HG02870 (cell line): Measurements from ENCODE around the gene SEPHS2.
A peak's percentile ranks its signal among the peaks of the same experiment; 100 is the strongest.
"Not testable (repeated sequence)": the region's sequence is repeated elsewhere in the genome, so short reads cannot be mapped to it uniquely, and the experiment has no call there.

Source experiments
- ATAC-seq: cut with Tn5 transposase; IDR thresholded peaks from one replicate; pipeline ENCODE4 v1.9.1; 2021; ENCODE audit warnings: mild to moderate bottlenecking, moderate library complexity; ENCODE audit not compliant: unreplicated experiment

SEPHS2 gene

DNA sequence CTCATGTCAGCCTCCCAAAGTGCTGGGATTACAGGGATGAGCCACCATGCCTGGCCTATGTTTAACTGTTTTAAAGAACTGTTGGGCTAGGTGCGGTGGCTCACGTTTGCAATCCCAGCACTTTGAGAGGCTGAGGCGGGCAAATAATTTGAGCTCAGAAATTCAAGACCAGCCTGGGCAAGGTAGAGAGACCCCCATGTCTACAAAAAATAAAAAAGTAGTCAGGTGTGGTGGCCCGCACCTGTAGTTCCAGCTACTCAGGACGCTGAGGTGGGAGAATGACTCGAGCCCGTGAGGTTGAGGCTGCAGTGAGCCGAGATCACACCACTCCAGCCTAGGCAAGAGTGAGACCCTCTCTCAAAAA lies 24.9 kb upstream of the SEPHS2 start:
- peak; percentile 13 for ATAC-seq

DNA sequence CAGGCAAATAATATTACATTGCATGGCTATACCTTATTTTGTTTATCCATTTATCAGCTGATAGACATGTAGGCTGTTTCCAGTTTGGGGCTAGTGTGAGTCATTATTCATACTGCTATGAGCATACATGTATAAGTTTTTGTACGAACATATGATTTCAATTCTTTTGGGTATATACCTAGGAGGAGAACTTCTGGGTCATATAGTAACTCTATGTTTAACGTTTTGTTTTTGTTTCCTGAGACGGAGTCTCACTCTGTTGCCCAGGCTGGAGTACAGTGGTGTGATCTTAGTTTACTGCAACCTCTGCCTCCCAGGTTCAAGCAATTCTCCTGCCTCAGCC lies 24.5 kb upstream of the SEPHS2 start:
- no peak for ATAC-seq

GRCh38 chr16:30464078-30464477 lies 18.4 kb upstream of the SEPHS2 start:
- no peak for ATAC-seq

DNA sequence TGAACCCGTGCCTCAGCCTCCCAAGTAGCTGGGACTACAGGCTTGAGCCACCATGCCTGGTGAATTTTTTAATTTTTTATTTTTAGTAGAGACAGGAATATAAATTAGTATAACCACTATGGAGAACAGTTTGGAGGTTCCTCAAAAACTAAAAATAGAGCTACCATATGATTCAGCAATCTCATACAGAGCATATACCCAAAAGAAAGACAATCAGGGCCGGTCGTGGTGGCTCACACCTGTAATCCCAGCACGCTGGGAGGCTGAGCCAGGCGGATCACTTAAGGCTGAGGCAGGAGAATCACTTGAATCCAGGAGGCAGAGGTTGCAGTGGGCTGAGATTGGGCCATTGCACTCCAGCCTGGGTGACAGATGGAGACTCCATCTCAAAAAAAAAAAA lies 15.8 kb upstream of the SEPHS2 start:
- not testable (repeated sequence) for ATAC-seq

- no peak for ATAC-seq
Measured at GRCh38 chr16:30459456-30459855, 13.8 kb upstream of the SEPHS2 start.

- peak; percentile 73 for ATAC-seq
Measured at GRCh38 chr16:30458561-30459394, 13.1 kb upstream of the SEPHS2 start.

DNA sequence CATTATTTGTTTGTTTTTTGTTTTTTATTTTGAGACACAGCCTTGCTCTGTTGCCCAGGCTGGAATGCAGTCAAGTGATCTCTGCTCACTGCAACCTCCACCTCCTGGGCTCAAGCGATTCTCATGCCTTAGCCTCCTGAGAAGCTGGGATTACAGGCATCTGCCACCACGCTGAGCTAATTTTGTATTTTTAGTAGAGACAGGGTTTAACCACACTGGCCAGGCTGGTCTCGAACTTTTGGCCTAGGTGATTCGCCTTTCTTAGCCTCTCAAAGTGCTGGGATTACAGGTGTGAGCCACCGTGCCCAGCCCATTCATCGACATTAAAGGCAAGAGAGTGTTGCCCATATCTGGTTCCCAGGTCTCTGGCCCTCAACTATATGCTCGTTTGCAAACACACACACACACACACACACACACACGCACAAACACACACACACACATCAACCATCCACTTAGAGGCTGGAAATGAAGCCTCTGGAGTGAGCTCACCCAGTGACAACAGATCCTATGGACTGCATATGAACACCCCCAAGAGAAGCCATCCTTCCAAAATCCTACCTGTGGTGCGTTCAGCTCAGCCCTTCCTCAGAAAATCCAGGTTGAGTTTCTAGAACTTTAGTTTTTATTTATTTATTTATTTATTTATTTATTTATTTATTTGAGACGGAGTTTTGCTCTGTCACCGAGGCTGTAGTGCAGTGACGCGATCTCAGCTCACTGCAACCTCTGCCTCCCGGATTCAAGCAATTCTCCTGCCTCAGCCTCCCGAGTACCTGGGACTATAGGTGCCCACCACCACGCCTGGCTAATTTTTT lies 12.3 kb upstream of the SEPHS2 start:
- ATAC-seq = no peak

DNA sequence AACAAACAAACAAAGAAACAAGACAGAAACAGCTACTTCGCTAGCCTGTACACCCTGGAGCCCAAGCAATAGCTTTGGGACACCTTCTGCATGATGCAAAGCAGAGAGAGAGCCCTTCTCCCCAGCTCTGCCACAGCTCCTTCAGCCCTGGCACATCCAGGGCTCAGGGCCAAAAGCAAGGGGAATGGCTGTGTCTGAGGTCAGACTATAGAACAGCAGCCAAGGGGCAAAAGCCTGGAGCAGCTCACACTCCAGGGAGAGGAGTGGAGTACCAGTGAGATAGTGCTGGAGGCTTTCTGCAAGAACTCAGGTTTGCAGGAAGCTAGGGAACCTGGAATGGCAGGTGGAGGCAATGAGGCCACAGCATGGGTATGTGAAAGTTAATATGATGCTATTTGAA lies 11.6 kb upstream of the SEPHS2 start:
- no peak for ATAC-seq

DNA sequence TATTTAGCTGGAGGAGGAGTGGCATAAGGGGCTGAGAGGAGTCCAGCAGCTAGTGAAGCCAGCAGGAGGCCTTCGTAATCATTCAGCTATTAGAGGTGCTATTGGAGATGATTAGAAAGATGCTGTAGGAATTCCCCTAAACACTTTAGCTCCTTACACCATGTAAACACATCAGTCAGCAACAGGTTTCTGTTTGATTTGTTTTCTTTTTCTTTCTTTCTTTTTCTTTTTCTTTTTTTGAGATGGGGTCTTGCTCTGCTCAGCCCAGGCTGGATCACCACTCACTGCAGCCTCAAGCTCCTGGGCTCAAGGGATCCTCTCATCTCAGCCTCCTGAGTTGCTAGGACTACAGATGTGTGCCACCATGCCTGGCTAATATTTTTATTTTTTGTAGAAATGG lies 10.6 kb upstream of the SEPHS2 start:
- ATAC-seq = no peak

DNA sequence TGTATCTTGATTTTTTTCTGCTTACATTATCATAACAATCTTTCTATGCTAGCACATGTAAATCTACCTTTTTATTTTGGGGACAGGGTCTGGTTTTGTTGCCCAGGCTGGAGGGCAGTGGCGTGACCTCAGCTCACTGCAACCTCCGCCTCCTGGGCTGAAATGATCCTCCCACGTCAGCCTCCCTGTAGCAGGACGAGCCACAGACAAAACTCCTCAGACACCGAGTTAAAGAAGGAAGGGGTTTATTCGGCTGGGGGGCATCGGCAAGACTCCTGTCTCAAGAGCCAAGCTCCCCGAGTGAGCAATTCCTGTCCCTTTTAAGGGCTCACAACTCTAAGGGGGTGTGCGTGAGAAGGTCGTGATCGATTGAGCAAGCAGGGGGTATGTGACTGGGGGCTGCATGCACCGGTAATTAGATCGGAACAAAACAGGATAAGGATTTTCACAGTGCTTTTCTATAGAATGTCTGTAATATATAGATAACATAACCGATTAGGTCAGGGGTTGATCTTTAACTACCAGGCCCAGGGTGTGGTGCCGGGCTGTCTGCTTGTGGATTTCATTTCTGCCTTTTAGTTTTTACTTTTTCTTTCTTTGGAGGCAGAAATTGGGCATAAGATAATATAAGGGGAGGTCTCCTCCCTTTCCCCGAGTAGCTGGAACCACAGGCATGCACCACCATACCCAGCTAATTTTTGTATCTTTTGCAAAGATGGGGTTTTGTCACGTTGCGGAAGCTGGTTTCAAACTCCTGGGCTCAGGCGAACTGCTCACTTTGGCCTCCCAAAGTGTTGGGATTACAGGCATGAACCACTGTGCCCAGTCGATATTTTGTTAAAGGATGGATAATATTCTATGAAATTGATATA lies 7.3 kb upstream of the SEPHS2 start:
- not testable (repeated sequence) for ATAC-seq

- ATAC-seq = no peak
Measured at GRCh38 chr16:30449116-30449435, 3.4 kb upstream of the SEPHS2 start.

GRCh38 chr16:30447512-30448226 lies 2.0 kb upstream of the SEPHS2 start:
- no peak for ATAC-seq

DNA sequence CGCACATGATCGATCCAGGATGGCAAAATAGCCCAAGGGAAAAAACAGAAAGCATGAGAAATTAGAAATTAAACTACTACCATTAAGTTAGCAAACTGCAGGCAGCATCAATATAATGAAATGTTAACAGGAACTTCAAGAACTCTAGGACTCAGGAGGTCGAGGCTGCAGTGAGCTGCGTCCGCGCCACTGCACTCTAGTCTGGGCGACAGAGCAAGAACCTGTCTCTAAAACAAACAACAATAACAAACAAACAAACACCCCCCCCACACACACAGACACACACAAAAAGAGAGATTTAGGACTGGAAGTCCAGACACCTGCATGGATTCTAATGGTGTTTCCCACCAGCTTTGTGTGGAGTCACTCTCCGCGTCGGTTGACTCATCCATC lies 525 bp upstream of the SEPHS2 start:
- no peak for ATAC-seq

GRCh38 chr16:30445149-30445407 lies 596 bp downstream of the SEPHS2 start:
- no peak for ATAC-seq

- no peak for ATAC-seq
Measured at GRCh38 chr16:30444231-30445148, 1.2 kb downstream of the SEPHS2 start.

- no peak for ATAC-seq
Measured at GRCh38 chr16:30443631-30444030, 2.0 kb downstream of the SEPHS2 start.

DNA sequence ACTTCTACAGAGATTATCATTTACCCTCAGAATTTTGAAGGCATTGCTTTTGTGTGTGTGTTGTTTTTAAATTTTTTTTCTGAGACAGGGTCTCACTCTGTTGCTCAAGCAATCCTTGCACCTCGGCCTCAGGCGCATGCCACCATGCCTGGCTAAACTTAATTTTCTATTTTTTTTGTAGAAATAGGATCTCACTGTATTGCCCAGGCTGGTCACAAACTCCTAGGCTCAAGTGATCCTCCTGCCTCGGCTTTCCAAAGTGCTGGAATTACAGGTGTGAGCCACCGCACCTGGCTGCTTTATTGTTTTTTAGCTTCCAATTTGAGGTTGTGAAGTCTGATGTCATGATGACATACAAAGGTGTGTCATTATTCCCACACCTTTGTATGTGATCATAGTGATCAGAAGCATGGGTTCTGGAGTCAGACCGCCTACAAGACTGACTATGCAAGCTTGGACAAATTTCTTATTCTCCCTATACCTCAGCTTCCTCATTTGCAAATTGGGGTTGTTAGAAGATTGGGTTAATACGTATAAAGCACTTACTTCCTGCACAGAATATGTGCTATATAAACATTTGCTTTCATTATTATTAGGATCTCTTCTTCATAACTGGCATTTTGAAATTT lies 5.8 kb downstream of the SEPHS2 start:
- ATAC-seq = no peak

DNA sequence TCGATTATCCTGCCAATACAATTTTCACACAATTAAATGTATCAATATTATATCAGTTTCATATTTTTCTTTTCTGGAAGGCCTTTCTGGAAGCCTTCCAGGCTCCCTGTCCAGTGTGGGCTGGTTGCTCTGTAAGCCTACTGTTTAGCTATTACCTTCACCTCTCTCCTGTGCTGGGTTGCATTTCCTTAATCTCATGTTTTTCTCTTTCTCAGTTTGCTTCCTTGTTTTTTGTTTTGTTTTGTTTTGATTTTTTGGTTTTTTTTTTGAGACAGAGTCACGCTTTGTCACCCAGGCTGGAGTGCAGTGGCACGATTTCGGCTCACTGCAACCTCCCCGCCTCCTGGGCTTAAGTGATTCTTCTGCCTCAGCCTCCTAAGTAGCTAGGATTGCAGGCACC lies 6.8 kb downstream of the SEPHS2 start:
- no peak for ATAC-seq

GRCh38 chr16:30437511-30438046 lies 8.1 kb downstream of the SEPHS2 start:
- ATAC-seq = no peak
